Epithelial cell of esophagus (primary cell): ENCODE data around the gene FAM9C.
A peak's percentile ranks its signal among the peaks of the same experiment; 100 is the strongest.
"Not testable (repeated sequence)": the region's sequence is repeated elsewhere in the genome, so short reads cannot be mapped to it uniquely, and the experiment has no call there.

ENCODE experiments used
- DNase-seq: peaks from one replicate; pipeline ENCODE4 v3.0.0; 2010; ENCODE audit warnings: low read depth
- H3K4me3 ChIP-seq: 2 replicates; pipeline ENCODE4 v1.5.1; 2011; ENCODE audit warnings: mild to moderate bottlenecking, low read length, control low read depth
- CTCF ChIP-seq: IDR thresholded peaks from 2 replicates; pipeline ENCODE4 v1.5.1; 2011; ENCODE audit warnings: low read depth, mild to moderate bottlenecking, low read length, control low read depth, inconsistent platforms; ENCODE audit not compliant: insufficient read depth; ENCODE audit errors: missing control alignments

FAM9C gene

GRCh38 chrX:13087322-13088155 is 43.1 kb upstream of the FAM9C start:
- H3K4me3 ChIP-seq, result no peak overlapping the region
- peak; percentile 82 for DNase-seq
- no peak for TF ChIP-seq CTCF

GRCh38 chrX:13086793-13087321 is 42.4 kb upstream of the FAM9C start:
- not testable (repeated sequence) for DNase-seq, H3K4me3 ChIP-seq

- DNase-seq, result no peak
- no peak overlapping the region for H3K4me3 ChIP-seq
- no peak for TF ChIP-seq CTCF
Observed at GRCh38 chrX:13086076-13086475, 41.7 kb upstream of the FAM9C start.

- no peak for DNase-seq
- no peak for TF ChIP-seq CTCF
- H3K4me3 ChIP-seq, result no peak overlapping the region
Observed at GRCh38 chrX:13085526-13085925, 41.1 kb upstream of the FAM9C start.

- no peak for DNase-seq
- no peak for TF ChIP-seq CTCF
- no peak overlapping the region for H3K4me3 ChIP-seq
Observed at GRCh38 chrX:13084611-13085010, 40.2 kb upstream of the FAM9C start.

GRCh38 chrX:13083755-13084326 is 39.4 kb upstream of the FAM9C start:
- H3K4me3 ChIP-seq, DNase-seq: not testable (repeated sequence)

GRCh38 chrX:13082206-13083065 is 38.0 kb upstream of the FAM9C start:
- TF ChIP-seq CTCF, result no peak
- no peak overlapping the region for H3K4me3 ChIP-seq
- no peak for DNase-seq
